ENCODE measurements around the gene GATD1. TPM values are rescaled to one million over a fixed set of nuclear protein-coding genes. Genes with fewer than 3 reads are reported as not detected.
A peak's percentile ranks its signal among the peaks of the same experiment; 100 is the strongest.

The GATD1 gene
- total and polyA plus RNA-seq, 9 of the 15 experiments (the other 6 are each of a cell fraction or from before 2014, with no cell fraction given) = 2.8 to 144 (median 36.9) TPM

DNA sequence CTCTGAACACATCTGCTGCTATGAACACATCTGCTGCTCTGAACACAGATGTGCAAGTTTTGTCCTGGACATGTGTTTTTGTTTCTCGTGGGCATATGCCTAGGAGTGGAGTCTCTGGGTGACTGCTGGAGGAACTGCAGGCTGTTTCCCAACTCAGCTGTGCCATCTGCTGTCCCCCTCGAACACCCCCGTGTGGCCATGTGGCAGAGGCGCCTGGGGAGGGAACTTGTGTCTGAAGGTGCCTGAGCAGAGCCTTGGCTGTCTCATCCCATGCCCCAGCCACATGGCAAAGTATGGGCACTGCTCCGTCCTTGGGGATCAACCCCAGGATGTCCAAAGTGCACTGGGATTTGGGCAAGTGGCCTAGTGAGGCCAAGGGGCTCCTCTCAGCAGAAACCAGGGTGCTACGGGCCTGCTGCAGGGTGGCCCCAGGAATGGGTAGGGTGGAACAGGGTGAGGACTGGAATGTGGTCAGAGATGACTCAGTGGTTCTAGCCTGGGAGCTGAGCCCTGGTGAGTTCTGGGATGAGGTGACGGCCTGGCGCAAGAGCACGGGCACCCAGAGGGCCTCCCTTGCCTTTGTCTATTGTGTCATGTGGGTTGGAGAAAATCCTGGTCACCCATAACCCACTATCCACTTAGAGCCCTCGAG lies 14.7 kb downstream of the GATD1 start (continued):
- TF ChIP-seq ZKSCAN1 (IDR thresholded peaks at IDR 0.05; ENCODE audit: low read depth, low read length) (no peak), CBX3 (IDR thresholded peaks at IDR 0.05; ENCODE audit: borderline replicate concordance in 1 of 2, low read length in 2 of 2) (no peak), ZBTB17 (CRISPR knock-in tag; IDR thresholded peaks at IDR 0.05) (0 out of 2 replicates have a peak, but pooled peaks have one; percentile 40), ZNF644 (tag; IDR thresholded peaks at IDR 0.05; ENCODE audit: low read depth) (no peak), SRF (CRISPR knock-in tag; IDR thresholded peaks at IDR 0.05) (0 out of 4 replicates have a peak, but pooled peaks of 1 of the 2 experiments have one; percentile 45), RBM34 (IDR thresholded peaks at IDR 0.05; ENCODE audit: borderline replicate concordance, insufficient read depth, low read length) (no peak)
- TF ChIP-seq, protein P1, sequence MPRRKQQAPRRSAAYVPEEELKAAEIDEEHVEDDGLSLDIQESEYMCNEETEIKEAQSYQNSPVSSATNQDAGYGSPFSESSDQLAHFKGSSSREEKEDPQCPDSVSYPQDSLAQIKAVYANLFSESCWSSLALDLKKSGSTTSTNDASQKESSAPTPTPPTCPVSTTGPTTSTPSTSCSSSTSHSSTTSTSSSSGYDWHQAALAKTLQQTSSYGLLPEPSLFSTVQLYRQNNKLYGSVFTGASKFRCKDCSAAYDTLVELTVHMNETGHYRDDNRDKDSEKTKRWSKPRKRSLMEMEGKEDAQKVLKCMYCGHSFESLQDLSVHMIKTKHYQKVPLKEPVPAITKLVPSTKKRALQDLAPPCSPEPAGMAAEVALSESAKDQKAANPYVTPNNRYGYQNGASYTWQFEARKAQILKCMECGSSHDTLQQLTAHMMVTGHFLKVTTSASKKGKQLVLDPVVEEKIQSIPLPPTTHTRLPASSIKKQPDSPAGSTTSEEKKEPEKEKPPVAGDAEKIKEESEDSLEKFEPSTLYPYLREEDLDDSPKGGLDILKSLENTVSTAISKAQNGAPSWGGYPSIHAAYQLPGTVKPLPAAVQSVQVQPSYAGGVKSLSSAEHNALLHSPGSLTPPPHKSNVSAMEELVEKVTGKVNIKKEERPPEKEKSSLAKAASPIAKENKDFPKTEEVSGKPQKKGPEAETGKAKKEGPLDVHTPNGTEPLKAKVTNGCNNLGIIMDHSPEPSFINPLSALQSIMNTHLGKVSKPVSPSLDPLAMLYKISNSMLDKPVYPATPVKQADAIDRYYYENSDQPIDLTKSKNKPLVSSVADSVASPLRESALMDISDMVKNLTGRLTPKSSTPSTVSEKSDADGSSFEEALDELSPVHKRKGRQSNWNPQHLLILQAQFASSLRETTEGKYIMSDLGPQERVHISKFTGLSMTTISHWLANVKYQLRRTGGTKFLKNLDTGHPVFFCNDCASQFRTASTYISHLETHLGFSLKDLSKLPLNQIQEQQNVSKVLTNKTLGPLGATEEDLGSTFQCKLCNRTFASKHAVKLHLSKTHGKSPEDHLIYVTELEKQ (CRISPR knock-in tag; IDR thresholded peaks at IDR 0.05) = no peak
- TF ChIP-seq, protein P2, sequence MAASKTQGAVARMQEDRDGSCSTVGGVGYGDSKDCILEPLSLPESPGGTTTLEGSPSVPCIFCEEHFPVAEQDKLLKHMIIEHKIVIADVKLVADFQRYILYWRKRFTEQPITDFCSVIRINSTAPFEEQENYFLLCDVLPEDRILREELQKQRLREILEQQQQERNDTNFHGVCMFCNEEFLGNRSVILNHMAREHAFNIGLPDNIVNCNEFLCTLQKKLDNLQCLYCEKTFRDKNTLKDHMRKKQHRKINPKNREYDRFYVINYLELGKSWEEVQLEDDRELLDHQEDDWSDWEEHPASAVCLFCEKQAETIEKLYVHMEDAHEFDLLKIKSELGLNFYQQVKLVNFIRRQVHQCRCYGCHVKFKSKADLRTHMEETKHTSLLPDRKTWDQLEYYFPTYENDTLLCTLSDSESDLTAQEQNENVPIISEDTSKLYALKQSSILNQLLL (CRISPR knock-in tag; IDR thresholded peaks at IDR 0.05; ENCODE audit: borderline replicate concordance) = no peak
- TF ChIP-seq, protein P3, sequence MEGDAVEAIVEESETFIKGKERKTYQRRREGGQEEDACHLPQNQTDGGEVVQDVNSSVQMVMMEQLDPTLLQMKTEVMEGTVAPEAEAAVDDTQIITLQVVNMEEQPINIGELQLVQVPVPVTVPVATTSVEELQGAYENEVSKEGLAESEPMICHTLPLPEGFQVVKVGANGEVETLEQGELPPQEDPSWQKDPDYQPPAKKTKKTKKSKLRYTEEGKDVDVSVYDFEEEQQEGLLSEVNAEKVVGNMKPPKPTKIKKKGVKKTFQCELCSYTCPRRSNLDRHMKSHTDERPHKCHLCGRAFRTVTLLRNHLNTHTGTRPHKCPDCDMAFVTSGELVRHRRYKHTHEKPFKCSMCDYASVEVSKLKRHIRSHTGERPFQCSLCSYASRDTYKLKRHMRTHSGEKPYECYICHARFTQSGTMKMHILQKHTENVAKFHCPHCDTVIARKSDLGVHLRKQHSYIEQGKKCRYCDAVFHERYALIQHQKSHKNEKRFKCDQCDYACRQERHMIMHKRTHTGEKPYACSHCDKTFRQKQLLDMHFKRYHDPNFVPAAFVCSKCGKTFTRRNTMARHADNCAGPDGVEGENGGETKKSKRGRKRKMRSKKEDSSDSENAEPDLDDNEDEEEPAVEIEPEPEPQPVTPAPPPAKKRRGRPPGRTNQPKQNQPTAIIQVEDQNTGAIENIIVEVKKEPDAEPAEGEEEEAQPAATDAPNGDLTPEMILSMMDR (IDR thresholded peaks at IDR 0.05 in 2 of 3, conservative IDR thresholded peaks at IDR 0.05 in 1 of 3; ENCODE audit: insufficient read depth in 2 of 3, low read depth in 1 of 3, low read length in 3 of 3) = peak; percentile 39 to 51 (median 41)
- TF ChIP-seq, protein P4, sequence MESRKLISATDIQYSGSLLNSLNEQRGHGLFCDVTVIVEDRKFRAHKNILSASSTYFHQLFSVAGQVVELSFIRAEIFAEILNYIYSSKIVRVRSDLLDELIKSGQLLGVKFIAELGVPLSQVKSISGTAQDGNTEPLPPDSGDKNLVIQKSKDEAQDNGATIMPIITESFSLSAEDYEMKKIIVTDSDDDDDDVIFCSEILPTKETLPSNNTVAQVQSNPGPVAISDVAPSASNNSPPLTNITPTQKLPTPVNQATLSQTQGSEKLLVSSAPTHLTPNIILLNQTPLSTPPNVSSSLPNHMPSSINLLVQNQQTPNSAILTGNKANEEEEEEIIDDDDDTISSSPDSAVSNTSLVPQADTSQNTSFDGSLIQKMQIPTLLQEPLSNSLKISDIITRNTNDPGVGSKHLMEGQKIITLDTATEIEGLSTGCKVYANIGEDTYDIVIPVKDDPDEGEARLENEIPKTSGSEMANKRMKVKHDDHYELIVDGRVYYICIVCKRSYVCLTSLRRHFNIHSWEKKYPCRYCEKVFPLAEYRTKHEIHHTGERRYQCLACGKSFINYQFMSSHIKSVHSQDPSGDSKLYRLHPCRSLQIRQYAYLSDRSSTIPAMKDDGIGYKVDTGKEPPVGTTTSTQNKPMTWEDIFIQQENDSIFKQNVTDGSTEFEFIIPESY (CRISPR knock-in tag; IDR thresholded peaks at IDR 0.05) = peak; percentile 30; the same call in 1 of the 2 replicates
- TF ChIP-seq, protein P5, sequence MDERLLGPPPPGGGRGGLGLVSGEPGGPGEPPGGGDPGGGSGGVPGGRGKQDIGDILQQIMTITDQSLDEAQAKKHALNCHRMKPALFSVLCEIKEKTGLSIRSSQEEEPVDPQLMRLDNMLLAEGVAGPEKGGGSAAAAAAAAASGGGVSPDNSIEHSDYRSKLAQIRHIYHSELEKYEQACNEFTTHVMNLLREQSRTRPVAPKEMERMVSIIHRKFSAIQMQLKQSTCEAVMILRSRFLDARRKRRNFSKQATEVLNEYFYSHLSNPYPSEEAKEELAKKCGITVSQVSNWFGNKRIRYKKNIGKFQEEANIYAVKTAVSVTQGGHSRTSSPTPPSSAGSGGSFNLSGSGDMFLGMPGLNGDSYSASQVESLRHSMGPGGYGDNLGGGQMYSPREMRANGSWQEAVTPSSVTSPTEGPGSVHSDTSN (CRISPR knock-in tag; IDR thresholded peaks at IDR 0.05; ENCODE audit: low read depth) = no peak
- TF ChIP-seq, protein P5 (tag; conservative IDR thresholded peaks at IDR 0.05; ENCODE audit: low read depth) = no peak
- TF ChIP-seq, protein P6, sequence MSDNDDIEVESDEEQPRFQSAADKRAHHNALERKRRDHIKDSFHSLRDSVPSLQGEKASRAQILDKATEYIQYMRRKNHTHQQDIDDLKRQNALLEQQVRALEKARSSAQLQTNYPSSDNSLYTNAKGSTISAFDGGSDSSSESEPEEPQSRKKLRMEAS (CRISPR knock-in tag; IDR thresholded peaks at IDR 0.05) = peak; percentile 73

All from K562 (cell line).